GM13977 (cell line): ENCODE data around the gene ANKRD42.

ENCODE experiments used
- DNase-seq: peaks from one replicate; pipeline ENCODE4 v3.0.0; 2012; ENCODE audit warnings: low spot score
- in situ Hi-C: fragments of 300-500 bp; cut with MboI; formaldehyde crosslinking; loops from one replicate; pipeline ENCODE4 v1.12.0; 2022; ENCODE audit warnings: low sequenced_read_pairs, low pct_unique_long_range_greater_than_20kb, mixed read lengths, inconsistent platforms; ENCODE audit not compliant: unreplicated experiment
- TF ChIP-seq, protein P1 (sequence below): IDR thresholded peaks from 2 replicates; pipeline ENCODE4 v1.5.1; 2012; ENCODE audit warnings: mild to moderate bottlenecking, control low read depth; ENCODE audit not compliant: insufficient read depth; ENCODE audit errors: extremely low read depth, missing control alignments

ANKRD42 gene

DNA sequence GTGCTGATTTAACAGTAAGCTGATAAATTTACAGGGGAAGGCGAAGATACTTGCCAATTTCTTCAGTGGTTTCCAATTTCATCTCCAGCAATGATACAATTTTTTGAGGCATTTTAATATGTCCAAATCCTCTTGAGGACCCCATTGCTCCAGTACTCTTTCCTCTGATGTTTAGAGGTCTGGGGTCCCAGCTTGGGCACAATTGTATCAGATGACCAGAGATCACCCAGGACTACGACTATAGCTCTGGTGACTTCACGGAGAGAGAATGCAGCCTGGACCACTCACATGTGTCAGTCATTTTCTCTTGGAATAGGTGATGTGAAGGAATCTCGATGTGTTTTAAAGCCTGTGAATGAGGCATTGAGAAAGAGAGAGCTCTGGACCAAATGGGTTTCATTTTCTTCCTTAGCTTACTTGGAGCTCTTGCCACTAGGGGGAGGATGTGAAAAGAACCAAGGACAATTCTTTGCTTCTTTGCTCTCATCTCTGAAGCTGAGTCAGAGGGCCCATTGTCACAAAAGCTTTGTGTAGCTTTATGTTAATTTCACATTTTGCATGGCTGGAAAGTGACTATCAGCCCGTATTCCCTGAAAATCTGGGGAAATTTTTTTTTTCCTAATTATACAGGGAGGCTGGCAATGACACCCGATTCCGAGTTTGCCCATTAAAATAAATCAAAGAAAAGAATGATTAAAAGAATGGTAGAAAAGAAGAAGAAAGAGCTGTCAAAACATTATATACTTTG is 99.4 kb downstream of the ANKRD42 start:
- in situ Hi-C loops, result loop anchor here (25.0 kb wide), 1 partner anchor 419 kb away; no protein-coding TSS in a partner anchor
- TF ChIP-seq, protein P1, sequence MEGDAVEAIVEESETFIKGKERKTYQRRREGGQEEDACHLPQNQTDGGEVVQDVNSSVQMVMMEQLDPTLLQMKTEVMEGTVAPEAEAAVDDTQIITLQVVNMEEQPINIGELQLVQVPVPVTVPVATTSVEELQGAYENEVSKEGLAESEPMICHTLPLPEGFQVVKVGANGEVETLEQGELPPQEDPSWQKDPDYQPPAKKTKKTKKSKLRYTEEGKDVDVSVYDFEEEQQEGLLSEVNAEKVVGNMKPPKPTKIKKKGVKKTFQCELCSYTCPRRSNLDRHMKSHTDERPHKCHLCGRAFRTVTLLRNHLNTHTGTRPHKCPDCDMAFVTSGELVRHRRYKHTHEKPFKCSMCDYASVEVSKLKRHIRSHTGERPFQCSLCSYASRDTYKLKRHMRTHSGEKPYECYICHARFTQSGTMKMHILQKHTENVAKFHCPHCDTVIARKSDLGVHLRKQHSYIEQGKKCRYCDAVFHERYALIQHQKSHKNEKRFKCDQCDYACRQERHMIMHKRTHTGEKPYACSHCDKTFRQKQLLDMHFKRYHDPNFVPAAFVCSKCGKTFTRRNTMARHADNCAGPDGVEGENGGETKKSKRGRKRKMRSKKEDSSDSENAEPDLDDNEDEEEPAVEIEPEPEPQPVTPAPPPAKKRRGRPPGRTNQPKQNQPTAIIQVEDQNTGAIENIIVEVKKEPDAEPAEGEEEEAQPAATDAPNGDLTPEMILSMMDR, result peak; percentile 74
- DNase-seq, result peak; percentile 40

DNA sequence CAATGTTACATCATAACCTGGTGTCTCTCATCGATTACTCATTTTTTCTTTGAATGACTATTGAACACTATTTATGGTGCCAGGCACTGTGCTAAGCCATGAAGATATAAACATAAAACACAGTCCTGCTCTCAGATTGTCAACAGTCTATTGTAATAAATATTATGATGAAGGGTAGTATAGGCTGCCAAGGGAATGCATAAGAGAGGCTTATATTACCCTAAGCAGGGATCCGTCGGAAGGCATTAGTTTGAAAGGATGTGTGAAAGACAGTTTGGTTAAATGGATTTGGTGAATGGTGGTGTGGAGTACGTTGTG is 99.9 kb downstream of the ANKRD42 start:
- TF ChIP-seq, protein P1, result no peak
- DNase-seq, result no peak
- in situ Hi-C loops, result loop anchor here (25.0 kb wide), 1 partner anchor 419 kb away; no protein-coding TSS in a partner anchor

DNA sequence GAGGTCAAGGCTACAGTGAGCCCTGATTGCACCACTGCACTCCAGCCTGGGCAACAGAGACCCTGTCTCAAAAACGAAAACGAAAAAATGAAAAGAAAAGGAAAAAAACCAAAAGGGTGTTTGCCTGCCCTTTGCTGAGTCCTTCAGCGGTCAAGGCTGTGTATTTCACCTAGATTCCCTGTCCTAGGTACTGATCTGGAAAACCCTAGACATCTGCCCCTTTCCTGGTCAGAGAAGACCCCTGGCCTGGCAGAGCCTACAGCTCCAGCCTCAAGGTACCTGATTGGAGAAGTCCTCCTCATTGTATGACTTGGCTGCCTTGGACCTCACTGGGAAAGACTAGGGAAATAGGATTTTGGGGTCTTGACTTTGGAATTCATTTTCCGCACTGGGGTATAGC is 100.7 kb downstream of the ANKRD42 start:
- no peak for DNase-seq
- in situ Hi-C loops, result loop anchor here (25.0 kb wide), 1 partner anchor 418 kb away; no protein-coding TSS in a partner anchor
- TF ChIP-seq, protein P1, result no peak
